Endothelial cell of umbilical vein (primary cell): ENCODE measurements around the gene IQCB1. TPM values are rescaled to one million over a fixed set of nuclear protein-coding genes. Genes with fewer than 3 reads are reported as not detected.

Experiments used
- BruUV-seq: library from RNA; stranded (reverse); fragments of 400-500 nt; replicated peaks from 2 replicates; lab custom pipeline; 2021; lab: Mats Ljungman, UMichigan
- CTCF ChIA-PET: fragments of 300-600, 350-600 bp; sonication (Branson Sonifier 250); formaldehyde crosslinking; loops from one replicate; lab custom pipeline; 2021; ENCODE audit warnings: antibody characterized with exemption, inconsistent platforms; lab: Charles Lee
- POLR2A ChIA-PET: fragments of 300-600, 350-600 bp; sonication (Branson Sonifier 250); formaldehyde crosslinking; loops from one replicate; lab custom pipeline; 2021; ENCODE audit warnings: antibody characterized with exemption, inconsistent platforms; lab: Charles Lee
- DNase-seq: peaks from one replicate; pipeline ENCODE4 v3.0.0-alpha.2; 2011; ENCODE audit warnings: low read depth, low spot score
- FAIRE-seq: peaks from 2 replicates; lab custom pipeline; 2011; peaks lifted over from hg19 to GRCh38; lab: Jason Lieb, UNC
- H2AFZ ChIP-seq: 2 replicates; pipeline ENCODE4 v1.6.0; 2012; ENCODE audit warnings: low read depth, low read length, control low read depth, inconsistent platforms
- H3K27ac ChIP-seq: 2 replicates; pipeline ENCODE4 v1.5.1; 2011; ENCODE audit warnings: low read depth, mild to moderate bottlenecking, control low read depth, low read length, moderate library complexity; ENCODE audit not compliant: insufficient read depth
- H3K27me3 ChIP-seq, 2 experiments: 2 replicates each; pipeline versions ENCODE4 v1.6.0 to v1.6.1; 2011; ENCODE audit warnings: low read length in 2 of 2, mixed read lengths in 1 of 2; ENCODE audit not compliant: control insufficient read depth in 2 of 2, insufficient read depth in 2 of 2
- H3K36me3 ChIP-seq, 2 experiments: 2 replicates in 1 of 2; 3 replicates in 1 of 2; pipeline ENCODE4 v1.5.1; 2011; ENCODE audit warnings: low read length in 2 of 2, mild to moderate bottlenecking in 1 of 2, moderate library complexity in 1 of 2; ENCODE audit not compliant: control insufficient read depth in 2 of 2, insufficient read depth in 2 of 2; ENCODE audit errors: extremely low read depth in 1 of 2
- H3K4me1 ChIP-seq: 3 replicates; pipeline ENCODE4 v1.5.1; 2011; ENCODE audit warnings: mild to moderate bottlenecking, low read length; ENCODE audit not compliant: control insufficient read depth, insufficient read depth; ENCODE audit errors: extremely low read depth
- H3K4me2 ChIP-seq: 2 replicates; pipeline ENCODE4 v1.6.1; 2011; ENCODE audit warnings: low read length, control low read depth, mixed read lengths; ENCODE audit not compliant: insufficient read depth
- H3K4me3 ChIP-seq, 3 experiments: fragments of 200-600 bp in 1 of 3; sonication (generic), shearing (Covaris generic) in 1 of 3; replicated peaks in 1 of 3; 2 replicates each; pipeline ENCODE4 v1.5.1; 2011 to 2016; ENCODE audit warnings: control low read depth in 3 of 3, low read length in 3 of 3, mild to moderate bottlenecking in 2 of 3, inconsistent platforms in 1 of 3, low read depth in 1 of 3, moderate library complexity in 1 of 3; ENCODE audit not compliant: insufficient read depth in 1 of 3
- H3K79me2 ChIP-seq: 2 replicates; pipeline ENCODE4 v1.6.0; 2012; ENCODE audit warnings: low read length, inconsistent platforms; ENCODE audit not compliant: control insufficient read depth, insufficient read depth
- H3K9ac ChIP-seq: replicated peaks from 2 replicates; pipeline ENCODE3; 2011; ENCODE audit warnings: low read length, control low read depth; ENCODE audit not compliant: insufficient read depth; ENCODE audit errors: extremely low read depth
- H3K9me1 ChIP-seq: replicated peaks from 3 replicates; pipeline ENCODE4 v1.6.0; 2011; ENCODE audit warnings: mild to moderate bottlenecking, low read length; ENCODE audit not compliant: control insufficient read depth, insufficient read depth; ENCODE audit errors: extremely low read depth
- H3K9me3 ChIP-seq: replicated peaks from 2 replicates; pipeline ENCODE4 v1.5.1; 2012; ENCODE audit warnings: low read length, inconsistent platforms; ENCODE audit not compliant: control insufficient read depth, insufficient read depth
- H4K20me1 ChIP-seq: replicated peaks from 2 replicates; pipeline ENCODE3; 2011; ENCODE audit warnings: mild to moderate bottlenecking, low read length; ENCODE audit not compliant: control insufficient read depth, insufficient read depth; ENCODE audit errors: extremely low read depth
- EZH2 ChIP-seq: IDR thresholded peaks from 2 replicates; pipeline ENCODE4 v1.6.1; 2012; ENCODE audit warnings: borderline replicate concordance, low read depth, mild to moderate bottlenecking, moderate library complexity, low read length, inconsistent platforms; ENCODE audit not compliant: severe bottlenecking
- FOS ChIP-seq: IDR thresholded peaks from 2 replicates; pipeline ENCODE4 v1.6.1; 2011; ENCODE audit warnings: mild to moderate bottlenecking, low read length, moderate library complexity, borderline replicate concordance; ENCODE audit not compliant: insufficient read depth
- GATA2 ChIP-seq: IDR thresholded peaks from 2 replicates; pipeline ENCODE4 v1.7.0; 2011; ENCODE audit warnings: low read depth, mild to moderate bottlenecking, moderate library complexity, mixed read lengths, low read length; ENCODE audit not compliant: insufficient read length, insufficient read depth
- JUN ChIP-seq: IDR thresholded peaks from 2 replicates; pipeline ENCODE4 v1.6.1; 2011; ENCODE audit warnings: borderline replicate concordance, low read depth; ENCODE audit not compliant: insufficient read length, insufficient read depth
- MYC ChIP-seq: IDR thresholded peaks from one replicate; pipeline ENCODE4 v1.6.1; 2011; ENCODE audit warnings: mild to moderate bottlenecking, low read depth, low read length
- POLR2A ChIP-seq: IDR thresholded peaks from 2 replicates; pipeline ENCODE4 v1.6.1; 2012; ENCODE audit warnings: low read depth, mild to moderate bottlenecking, control low read depth, low read length
- POLR2AphosphoS5 ChIP-seq: IDR thresholded peaks from 2 replicates; pipeline ENCODE4 v1.6.1; 2012; ENCODE audit warnings: low read depth, mild to moderate bottlenecking, control low read depth, low read length, moderate library complexity; ENCODE audit not compliant: insufficient read depth
- dilution Hi-C: fragments of 300-500 bp; cut with MboI; formaldehyde crosslinking; loops from one replicate; pipeline ENCODE4 v1.15.0; 2019; ENCODE audit warnings: low sequenced_read_pairs; ENCODE audit not compliant: extremely low pct_ligation_motif_present
- intact Hi-C: fragments of 100-400 bp; cut with micrococcal nuclease; formaldehyde crosslinking; loops from one replicate; pipeline ENCODE4 v1.10.0; 2022
- polyA plus RNA-seq, 4 experiments: library from polyadenylated mRNA; depleted of rRNA in 3 of 4; stranded (reverse) in 3 of 4; unstranded in 1 of 4; fragments of >200 nt; gene quantifications; 2 replicates each; pipeline versions ENCODE4 v1.2.1 to v1.2.3, GENCODE V29; 2011 to 2012; ENCODE audit warnings: missing spikeins in 1 of 4
- total RNA-seq: library from RNA; stranded (reverse); gene quantifications from 2 replicates; pipeline ENCODE4 v1.2.3, GENCODE V29; 2021
- TF ChIP-seq, protein P1 (sequence below): IDR thresholded peaks from 2 replicates; pipeline ENCODE4 v1.6.1; 2011; ENCODE audit not compliant: insufficient read depth, insufficient read length
- TF ChIP-seq, protein P2 (sequence below), 2 donors: IDR thresholded peaks; 1 replicate in 1 of 2; 2 replicates in 1 of 2; pipeline ENCODE4 v1.5.1; 2011; ENCODE audit warnings: low read length in 2 of 2, mild to moderate bottlenecking in 2 of 2, moderate library complexity in 2 of 2, control low read depth in 1 of 2, inconsistent platforms in 1 of 2, low read depth in 1 of 2; ENCODE audit not compliant: insufficient read depth in 1 of 2; ENCODE audit errors: extremely low read depth in 1 of 2

Gene IQCB1
- total and polyA plus RNA-seq, 2 donors (not counting 3 experiments of a cell fraction or from before 2014, with no cell fraction given), result 9.9 to 22.0 TPM

DNA sequence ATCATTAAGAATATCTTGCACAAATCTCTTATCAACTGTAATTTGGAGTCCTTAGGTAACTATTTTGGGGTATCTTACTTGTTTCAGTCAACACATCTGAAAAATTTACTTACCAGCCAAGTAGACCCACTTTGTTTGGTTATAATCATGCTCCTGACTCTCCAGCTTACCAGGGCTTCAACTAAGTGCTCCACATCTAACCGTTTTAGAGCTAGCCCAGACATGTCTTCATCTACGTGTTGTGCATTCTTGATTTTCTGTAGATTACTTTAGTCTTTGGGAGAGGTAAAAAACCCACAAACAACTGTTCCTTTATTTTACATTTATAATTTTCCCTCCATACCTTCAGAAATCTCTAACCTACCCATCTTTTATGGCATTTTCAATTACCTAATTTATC lies 17.4 kb upstream of the IQCB1 start:
- Histone ChIP-seq H3K27ac (no peak overlapping the region), H3K4me2 (no peak overlapping the region), H3K9me1 (no peaks in the 10 kb centered on the region), H2AFZ (no peak overlapping the region), H4K20me1 (no peaks in the 10 kb centered on the region), H3K9me3 (no peaks in the 10 kb centered on the region), H3K4me1 (no peaks in the 10 kb centered on the region), H3K9ac (no peak overlapping the region), H3K4me3 (no peak overlapping the region), H3K27me3 (no peaks in the 10 kb centered on the region), H3K79me2 (no peaks in the 10 kb centered on the region), H3K36me3 (no peaks in the 10 kb centered on the region)
- no TSS peak for BruUV-seq
- CTCF ChIA-PET, result interaction anchor here (1.0 kb wide), 1 partner anchor 13 kb away, joined by 3 read pairs; no protein-coding TSS in a partner anchor
- DNase-seq (no peak), FAIRE-seq (no peak)
- intact Hi-C loops, result no loop called here
- TF ChIP-seq, protein P1, sequence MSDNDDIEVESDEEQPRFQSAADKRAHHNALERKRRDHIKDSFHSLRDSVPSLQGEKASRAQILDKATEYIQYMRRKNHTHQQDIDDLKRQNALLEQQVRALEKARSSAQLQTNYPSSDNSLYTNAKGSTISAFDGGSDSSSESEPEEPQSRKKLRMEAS, result no peak
- TF ChIP-seq GATA2 (no peak), EZH2 (no peak), FOS (no peak), POLR2AphosphoS5 (no peak), JUN (no peak), POLR2A (no peak), MYC (no peak)
- TF ChIP-seq, protein P2, sequence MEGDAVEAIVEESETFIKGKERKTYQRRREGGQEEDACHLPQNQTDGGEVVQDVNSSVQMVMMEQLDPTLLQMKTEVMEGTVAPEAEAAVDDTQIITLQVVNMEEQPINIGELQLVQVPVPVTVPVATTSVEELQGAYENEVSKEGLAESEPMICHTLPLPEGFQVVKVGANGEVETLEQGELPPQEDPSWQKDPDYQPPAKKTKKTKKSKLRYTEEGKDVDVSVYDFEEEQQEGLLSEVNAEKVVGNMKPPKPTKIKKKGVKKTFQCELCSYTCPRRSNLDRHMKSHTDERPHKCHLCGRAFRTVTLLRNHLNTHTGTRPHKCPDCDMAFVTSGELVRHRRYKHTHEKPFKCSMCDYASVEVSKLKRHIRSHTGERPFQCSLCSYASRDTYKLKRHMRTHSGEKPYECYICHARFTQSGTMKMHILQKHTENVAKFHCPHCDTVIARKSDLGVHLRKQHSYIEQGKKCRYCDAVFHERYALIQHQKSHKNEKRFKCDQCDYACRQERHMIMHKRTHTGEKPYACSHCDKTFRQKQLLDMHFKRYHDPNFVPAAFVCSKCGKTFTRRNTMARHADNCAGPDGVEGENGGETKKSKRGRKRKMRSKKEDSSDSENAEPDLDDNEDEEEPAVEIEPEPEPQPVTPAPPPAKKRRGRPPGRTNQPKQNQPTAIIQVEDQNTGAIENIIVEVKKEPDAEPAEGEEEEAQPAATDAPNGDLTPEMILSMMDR (IDR thresholded peaks at IDR 0.05; ENCODE audit: extremely low read depth in 1 of 2, insufficient read depth in 1 of 2, low read depth in 1 of 2, low read length in 2 of 2), result no peak
- dilution Hi-C loops, result no loop called here
- POLR2A ChIA-PET, result no interaction called here
